ENCODE results near the gene CARD10.

CARD10 gene

DNA sequence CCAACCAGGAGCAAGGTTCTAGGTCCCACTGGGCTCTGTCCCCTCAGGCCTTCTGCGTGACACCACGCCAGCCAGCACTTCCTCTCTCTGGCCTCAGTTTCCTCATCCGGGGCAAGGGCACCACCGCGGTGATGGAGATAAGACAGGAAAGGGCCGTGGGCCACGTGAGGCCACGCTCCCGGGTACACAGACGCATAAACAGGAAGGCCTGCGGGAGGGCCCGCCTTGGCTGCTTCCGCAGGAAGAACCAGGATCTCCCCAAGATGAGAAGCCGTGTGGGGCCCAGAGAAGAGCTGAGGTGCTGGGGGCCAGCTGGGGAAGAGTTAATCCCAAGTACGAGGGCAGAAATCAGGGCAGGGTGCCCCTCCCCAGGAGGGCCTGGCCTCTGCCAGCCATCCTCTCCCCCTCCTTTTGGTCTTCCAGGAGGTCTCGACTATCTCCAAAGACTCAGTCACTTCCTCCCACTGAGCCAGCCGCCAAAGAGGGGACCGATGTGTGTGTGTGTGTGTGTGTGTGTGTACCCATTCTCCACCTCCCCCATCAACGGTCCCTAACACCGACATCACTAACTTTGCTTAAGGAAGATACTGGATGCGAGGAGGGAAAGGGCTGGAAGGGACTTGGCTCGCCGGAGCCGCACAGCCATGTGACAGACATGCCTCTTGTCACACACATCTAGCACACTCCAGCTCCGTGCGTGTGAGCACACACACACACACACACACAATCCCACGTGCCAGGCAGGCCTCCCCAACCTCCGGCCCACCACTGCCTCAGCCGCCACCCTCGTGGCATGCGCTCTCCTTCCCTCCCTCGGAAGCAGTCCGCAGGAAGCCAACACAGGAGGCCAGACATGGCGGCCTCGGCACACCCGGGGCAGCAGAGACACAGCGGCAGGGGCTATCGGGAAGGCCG, 34.5 kb downstream of the CARD10 start:
- no peak overlapping the region for H3K27ac ChIP-seq
- TF ChIP-seq, protein P1, sequence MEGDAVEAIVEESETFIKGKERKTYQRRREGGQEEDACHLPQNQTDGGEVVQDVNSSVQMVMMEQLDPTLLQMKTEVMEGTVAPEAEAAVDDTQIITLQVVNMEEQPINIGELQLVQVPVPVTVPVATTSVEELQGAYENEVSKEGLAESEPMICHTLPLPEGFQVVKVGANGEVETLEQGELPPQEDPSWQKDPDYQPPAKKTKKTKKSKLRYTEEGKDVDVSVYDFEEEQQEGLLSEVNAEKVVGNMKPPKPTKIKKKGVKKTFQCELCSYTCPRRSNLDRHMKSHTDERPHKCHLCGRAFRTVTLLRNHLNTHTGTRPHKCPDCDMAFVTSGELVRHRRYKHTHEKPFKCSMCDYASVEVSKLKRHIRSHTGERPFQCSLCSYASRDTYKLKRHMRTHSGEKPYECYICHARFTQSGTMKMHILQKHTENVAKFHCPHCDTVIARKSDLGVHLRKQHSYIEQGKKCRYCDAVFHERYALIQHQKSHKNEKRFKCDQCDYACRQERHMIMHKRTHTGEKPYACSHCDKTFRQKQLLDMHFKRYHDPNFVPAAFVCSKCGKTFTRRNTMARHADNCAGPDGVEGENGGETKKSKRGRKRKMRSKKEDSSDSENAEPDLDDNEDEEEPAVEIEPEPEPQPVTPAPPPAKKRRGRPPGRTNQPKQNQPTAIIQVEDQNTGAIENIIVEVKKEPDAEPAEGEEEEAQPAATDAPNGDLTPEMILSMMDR (conservative IDR thresholded peaks at IDR 0.05): no peak

DNA sequence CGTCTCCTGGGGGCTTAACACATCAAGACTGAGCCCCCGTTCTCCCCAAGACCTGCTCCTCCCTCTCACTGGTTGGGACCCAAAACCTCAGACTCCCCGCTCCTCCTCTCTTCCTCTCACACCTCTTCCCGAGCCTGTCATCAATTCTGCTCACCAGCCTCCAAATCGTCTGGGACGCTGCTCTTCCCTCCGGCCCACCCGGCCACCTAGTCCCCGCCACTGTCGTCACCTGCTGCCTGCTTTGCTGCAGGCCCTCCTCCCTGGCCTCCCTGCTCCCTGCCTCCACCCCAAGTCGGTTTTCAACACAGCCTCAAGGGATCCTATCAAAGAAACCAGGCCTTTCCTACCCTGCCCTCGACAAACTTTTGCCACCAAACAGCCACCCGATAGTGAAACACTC, 36.2 kb downstream of the CARD10 start:
- no peak overlapping the region for H3K27ac ChIP-seq
- TF ChIP-seq, protein P1 (conservative IDR thresholded peaks at IDR 0.05): no peak

DNA sequence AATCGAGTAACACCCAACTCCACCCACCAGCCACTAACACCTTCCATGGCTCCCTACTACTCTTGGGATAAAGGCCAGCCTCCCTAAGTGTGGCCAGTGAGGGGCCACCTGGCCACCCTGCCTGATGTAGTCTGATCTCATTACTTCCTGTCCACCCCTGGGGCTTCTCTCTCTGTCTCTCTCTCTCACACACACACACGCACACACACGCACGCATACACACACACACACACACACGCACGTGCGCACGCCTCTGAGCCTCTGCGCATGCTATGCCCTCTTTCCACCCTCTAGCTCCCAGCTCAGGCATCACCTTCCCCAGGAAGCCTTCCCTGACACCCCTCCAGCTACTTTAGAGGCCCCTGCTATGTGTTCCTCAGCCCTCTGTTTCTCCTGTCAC, 37.0 kb downstream of the CARD10 start:
- TF ChIP-seq, protein P1 (conservative IDR thresholded peaks at IDR 0.05): no peak
- H3K27ac ChIP-seq: no peak overlapping the region

DNA sequence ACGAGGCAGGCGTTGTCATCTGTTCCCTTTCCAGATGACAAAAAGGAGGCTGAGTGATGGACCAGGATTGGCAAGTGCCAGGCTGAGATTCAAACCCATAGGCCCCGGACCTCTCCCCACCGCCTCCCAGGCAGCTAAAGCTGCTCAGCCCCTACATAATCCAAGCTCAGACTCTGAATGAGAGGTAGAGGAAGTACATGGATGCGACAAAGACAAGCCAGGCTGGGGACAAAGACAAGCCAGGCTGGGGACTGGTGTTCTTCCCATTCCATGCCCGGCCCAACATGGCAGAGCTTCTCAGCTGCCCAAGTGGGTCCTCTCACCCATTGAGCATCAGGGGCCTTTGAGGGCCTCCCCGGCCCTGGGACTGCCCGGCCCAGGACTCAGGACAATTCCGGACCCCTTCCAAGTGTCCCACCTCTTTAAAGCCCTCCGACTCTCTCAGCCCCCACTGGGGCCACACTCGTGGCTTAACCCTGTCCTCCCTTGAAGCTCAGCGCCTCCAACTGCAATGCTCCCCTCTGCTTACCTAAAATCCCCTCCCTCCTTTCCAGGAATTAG, 37.8 kb downstream of the CARD10 start:
- no peak overlapping the region for H3K27ac ChIP-seq

DNA sequence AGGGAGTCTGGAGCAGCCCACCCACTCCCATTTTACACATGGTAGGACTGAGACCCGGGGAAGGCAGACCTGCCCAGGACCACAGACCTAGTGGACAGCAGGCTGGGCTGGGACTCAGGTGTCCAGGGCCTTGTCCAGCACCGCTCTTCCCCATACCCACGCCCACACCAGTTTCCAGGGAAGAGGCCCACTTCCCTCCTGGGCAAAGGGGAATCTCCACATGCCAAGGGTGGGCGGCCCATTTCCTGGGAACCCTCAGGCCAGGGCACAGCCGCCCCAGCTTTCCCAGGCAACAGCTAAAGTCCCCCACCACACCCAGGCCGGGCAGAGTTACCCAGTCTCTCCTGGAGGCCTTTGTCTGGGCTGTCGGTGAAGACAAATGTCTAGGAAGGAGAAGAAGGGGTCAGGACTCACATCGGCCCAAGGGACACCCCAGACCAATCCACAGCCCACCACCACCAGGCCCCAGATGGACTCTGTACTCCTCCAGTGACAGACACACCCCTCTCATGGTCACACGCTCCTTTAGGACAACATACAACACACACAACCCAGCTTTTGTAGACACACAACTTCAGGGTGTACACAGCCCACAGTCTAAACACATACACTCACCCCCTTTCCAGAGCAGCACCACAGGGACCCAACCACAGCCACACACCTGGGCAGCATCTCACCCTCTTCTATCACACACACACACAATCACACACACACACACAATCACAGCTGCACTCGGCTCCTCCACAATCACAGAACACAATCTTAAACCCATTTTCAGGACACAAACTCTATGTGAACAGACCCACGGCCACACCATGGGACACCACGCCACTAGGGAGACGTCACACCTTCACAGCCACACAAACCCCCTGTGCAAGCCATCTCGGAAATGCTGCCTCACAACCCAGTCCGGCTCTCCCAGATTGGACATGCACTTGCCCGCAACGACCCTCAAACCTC, 38.5 kb downstream of the CARD10 start:
- H3K27ac ChIP-seq: no peak overlapping the region
- TF ChIP-seq, protein P1 (conservative IDR thresholded peaks at IDR 0.05): no peak

More for the DNA sequence above, 37.8 kb downstream of the CARD10 start:
- TF ChIP-seq, protein P1 (conservative IDR thresholded peaks at IDR 0.05): no peak

DNA sequence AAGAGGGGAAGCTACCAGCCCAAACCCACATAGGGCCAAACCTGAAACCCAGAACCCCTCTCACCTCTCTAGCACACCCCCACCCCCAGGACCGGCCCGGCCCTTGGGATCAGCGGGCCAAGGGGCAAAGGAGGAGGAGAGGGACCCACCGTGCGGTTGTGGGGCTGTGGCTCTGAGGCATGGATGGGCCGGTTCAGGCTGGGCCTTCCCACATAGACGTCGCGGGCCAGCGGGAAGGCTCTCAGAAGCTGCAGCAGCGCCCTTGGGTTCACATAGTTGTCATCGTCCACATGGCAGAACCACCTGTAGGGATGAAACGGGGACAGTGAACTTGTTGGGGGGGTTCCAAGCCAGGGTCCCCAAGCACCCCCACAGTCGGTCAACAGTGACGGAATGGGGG, 40.0 kb downstream of the CARD10 start:
- no peak overlapping the region for H3K27ac ChIP-seq
- TF ChIP-seq, protein P1 (conservative IDR thresholded peaks at IDR 0.05): no peak

Measured in VCaP (cell line).